CD4-positive, alpha-beta T cell treated with Interleukin-12 subunit alpha and Interleukin-12 subunit beta, for 1 hour (primary cell): Measurements from ENCODE around the gene DBNDD1.
"Not testable (repeated sequence)": the region's sequence is repeated elsewhere in the genome, so short reads cannot be mapped to it uniquely, and the experiment has no call there.

Experiments
- DNase-seq: peaks from one replicate; pipeline ENCODE4 v3.0.0-alpha.2; 2020

The DBNDD1 gene

GRCh38 chr16:89986600-89986999, 32.7 kb downstream of the DBNDD1 start:
- no peak for DNase-seq

DNA sequence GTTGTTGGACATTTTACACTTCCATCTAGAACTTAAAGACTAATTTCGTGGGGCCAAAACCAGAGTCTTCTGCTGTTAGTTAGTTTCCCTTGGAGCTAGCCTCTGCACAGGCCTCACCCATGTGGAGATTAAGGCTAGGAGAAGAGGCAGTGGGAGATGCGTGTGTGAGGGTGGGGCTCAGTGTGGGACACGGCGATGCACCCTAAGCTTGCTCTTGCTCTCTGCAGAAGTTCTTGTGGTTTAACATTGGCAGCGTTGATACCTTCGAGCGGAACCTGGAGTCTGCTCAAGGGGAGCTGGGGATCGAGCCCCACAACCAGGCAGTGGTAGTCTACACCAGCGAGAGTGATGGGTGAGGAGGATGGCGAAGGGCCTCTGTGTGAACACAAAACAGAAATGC, 34.0 kb downstream of the DBNDD1 start:
- no peak for DNase-seq

- no peak for DNase-seq
These were observed 35.0 kb downstream of the DBNDD1 start for GRCh38 chr16:89984216-89984615.

- DNase-seq, result no peak
These were observed 35.7 kb downstream of the DBNDD1 start for GRCh38 chr16:89983536-89983935.

GRCh38 chr16:89982318-89982717, 36.9 kb downstream of the DBNDD1 start:
- no peak for DNase-seq

- DNase-seq, result no peak
These were observed 37.8 kb downstream of the DBNDD1 start for GRCh38 chr16:89981414-89981813.

- DNase-seq, result no peak
These were observed 44.4 kb downstream of the DBNDD1 start for GRCh38 chr16:89974870-89975269.

DNA sequence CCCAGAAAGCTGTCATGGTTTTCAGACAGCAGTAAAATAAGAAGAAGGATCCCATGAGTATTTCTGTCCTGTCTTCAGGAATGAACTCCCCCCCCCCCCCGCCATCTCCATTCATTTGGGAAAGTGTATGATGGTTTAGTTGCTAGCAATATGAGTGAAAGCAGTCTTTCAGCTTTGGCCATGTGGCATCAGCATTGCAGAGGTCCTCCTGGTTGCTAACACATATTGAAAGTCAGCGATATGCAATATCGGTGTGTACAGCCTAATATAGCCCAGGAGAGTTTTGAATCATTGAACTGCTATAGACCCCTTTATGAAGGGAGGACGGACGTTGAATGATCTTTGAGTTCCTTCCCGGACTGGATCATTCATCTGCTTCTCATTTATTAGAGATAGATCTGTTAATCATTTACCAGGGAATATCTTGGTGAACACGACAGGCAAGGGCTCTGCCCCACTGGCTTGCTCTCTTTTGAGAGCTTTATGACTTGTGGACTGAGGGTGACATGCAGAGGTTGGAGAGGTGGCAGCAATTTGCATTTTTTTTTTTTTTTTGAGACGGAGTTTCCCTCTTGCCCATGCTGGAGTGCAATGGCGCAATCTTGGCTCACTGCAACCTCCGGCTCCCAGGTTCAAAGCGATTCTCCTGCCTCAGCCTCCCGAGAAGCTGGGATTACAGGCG, 45.5 kb downstream of the DBNDD1 start:
- no peak for DNase-seq

DNA sequence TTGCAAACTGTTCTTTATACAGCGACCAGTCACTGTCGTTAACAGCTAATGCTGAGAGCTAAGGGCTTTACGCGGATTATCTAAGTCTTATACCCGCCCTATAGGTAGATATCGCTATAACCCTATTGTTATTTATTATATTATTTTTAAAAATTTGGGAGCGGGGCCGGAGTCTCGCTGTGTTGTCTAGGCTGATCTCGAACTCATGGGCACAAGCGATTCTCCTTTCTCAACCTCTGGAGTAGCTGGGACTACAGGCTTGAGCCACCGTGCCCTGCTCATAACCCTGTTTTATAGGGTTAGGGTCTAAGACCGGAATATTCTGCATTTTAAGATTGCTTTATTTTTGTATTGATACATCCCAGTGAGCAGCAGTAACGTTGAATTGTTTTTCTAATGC, 46.0 kb downstream of the DBNDD1 start:
- no peak for DNase-seq

- DNase-seq, result peak; percentile 93
These were observed 46.7 kb downstream of the DBNDD1 start for GRCh38 chr16:89972244-89973234.

DNA sequence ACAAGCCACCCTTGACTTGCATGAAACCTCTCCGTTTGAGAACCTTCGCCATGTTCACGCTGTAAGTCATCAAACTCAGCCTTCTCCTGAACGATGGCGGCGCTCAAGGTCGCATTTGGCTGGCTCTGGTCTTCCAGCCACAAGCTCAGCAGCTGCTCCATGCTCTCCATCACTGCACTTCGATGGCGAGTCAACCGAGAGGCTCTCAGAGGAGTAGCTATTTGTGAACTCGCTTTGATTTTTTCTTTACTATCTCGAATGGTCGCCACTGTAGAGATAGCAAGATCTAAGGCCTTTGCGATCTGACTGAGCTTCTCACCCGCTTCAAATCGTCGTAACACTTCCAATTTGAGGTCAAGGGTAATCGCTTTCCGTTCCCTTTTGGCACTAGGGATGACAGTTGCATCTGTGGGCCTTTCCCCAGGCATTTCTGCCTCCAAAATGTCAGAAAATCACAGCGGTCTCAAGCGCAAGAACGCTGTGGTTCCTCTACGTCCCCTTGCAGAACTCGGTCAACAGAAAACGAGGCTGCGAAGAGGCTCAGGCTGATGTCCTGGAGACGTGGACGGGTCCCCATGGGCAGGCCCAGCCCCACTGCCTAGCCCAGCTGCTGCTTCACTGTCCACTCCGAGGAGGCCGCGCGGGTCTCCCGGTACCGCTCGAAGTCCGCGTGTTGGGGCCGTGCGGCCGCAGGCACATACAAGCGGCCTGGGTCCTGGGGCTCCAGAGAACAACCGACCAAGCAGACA, 47.6 kb downstream of the DBNDD1 start:
- no peak for DNase-seq

GRCh38 chr16:89969741-89970410, 49.4 kb downstream of the DBNDD1 start:
- DNase-seq, result no peak

DNA sequence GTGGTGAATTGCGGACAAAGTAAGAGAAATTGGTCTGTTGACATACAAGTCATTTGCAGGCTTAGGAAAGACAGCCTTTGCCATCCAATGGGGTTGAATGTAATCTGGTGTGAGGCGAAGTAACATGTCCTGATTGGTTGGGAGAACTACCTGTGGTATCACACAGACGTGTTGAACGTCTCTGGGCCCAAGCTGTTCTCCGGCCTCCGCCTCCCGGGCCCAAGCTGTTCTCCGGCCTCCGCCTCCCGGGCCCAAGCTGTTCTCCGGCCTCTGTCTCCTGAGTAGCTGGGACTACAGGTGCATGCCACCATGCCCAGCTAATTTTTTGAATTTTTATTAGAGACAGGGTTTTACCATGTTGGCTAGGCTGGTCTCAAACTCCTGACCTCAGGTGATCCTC, 51.2 kb downstream of the DBNDD1 start:
- DNase-seq, result not testable (repeated sequence)

DNA sequence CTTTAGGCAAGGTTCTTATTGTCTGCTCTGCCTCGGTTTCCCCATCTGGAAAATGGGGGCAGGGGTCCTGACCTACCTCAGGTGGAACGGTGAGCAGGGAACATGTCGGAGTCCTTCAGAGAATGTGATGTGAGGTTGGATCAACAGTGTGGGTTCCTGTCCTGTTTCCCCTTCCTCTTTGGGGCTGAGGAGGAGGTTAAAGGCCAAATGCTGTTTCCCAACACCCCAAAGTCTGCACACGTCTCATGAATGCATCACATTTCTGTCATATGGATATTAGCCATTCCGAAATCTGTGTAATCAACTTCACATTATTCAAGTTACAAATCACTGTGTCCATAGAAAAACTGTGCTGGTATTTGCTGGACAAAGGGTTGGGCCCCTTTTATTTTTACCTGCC, 51.8 kb downstream of the DBNDD1 start:
- DNase-seq, result not testable (repeated sequence)

DNA sequence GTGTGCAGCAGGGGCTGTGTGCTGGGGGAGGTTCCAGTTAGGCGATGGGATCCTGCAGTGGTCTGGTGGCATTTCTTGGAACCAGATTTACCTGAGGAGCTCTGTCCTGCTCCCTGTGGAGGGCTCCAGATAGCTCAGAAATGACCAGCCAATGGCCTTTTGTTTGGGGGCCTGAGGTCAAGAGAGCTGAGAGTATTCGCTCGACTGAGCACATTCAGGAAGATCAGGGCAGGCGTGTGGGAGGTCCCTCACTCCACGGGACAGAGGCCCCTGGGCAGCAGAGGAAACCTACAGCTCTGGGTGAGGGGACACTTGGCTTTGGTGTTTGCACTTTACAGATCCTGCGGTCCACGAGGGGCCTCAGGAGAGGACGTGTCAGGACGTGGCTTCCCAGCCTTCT, 52.5 kb downstream of the DBNDD1 start:
- no peak for DNase-seq

- DNase-seq, result no peak
These were observed 53.6 kb downstream of the DBNDD1 start for GRCh38 chr16:89965447-89966225.

DNA sequence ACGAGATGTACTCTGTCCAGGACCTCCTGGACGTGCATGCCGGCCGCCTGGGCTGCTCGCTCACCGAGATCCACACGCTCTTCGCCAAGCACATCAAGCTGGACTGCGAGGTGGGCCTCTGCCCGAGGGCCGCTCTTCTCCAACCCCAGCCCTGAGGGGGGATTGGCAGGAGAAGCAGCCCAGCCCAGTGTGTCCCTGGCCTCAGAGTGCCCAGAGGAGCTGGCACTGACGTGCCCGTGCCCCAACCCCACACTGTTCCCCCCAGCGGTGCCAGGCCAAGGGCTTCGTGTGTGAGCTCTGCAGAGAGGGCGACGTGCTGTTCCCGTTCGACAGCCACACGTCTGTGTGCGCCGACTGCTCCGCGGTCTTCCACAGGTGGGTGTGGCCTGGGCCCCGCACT, 55.1 kb downstream of the DBNDD1 start:
- DNase-seq, result no peak

DNA sequence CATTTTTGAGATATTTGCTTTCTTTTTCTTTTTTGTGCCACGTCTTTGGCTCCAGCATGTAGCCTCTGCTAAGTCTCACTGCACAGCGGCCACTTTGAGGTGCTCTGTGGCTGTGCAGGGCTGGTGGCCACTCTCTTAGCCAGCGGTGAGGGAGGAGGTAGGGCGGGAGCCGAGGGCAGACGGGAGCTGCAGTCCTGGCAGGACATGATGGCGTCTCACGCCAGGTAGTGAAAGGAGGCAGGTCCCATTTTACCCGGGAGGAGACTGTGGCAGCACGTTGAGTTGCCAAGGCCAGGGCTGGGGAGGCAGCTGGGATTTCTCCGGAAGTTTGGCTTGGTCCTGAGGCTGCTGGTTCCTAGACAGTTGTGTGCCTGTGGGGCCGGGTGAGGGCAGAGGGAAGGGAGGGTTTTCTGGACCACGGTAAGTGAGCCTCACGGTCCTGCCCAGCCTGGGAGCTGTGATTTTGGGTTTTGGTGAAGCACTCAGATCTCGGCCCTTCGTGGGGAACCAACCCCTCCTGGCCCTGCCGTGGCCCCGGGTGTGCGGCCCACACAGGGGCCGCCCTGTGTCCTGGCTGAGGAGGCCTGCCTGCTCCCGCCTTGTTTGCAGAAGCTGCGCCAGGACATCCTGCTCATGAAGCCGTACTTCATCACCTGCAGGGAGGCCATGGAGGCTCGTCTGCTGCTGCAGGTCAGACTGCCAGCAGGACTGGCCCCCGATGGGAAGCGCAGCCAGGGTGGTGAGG, 56.3 kb downstream of the DBNDD1 start:
- DNase-seq, result no peak

- no peak for DNase-seq
These were observed 57.3 kb downstream of the DBNDD1 start for GRCh38 chr16:89961920-89962319.

DNA sequence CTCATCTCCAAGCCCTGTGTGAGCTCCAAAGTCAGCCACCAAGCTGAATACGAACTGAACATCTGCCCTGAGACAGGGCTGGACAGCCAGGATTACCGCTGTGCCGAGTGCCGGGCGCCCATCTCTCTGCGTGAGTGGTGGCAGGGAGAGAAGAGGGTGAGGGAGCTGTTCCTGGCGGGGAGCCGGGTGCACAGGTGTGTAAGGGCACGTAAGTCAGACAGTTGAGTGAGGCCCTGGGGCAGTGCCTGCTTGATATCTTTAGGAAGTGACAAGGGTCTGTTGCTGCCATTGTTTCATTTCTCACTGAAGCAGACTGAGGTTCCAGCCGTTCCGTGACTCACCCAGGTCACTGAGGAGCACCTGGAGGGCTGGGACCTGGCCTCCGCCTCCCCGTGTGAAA, 58.3 kb downstream of the DBNDD1 start:
- no peak for DNase-seq

DNA sequence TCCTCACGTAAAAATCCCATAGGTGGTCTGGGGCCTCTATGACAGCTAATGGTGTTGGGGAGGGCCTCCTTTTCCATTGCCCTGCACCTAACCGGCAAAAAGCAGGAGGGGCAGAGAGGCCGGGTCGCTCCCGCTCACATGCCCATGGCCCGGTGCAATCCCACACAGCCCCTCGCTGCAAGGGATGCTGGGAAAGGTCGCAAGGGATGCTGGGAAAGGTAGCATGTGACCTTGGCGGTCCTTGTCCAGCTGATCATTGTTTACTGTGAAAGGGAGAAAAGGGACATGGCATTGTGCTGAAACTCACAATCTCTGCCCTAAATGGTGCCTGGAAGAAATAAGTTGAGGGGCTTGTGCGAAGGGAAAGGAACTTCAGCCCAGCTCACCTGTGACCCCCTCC, 60.7 kb downstream of the DBNDD1 start:
- DNase-seq, result no peak
